ENCODE results near the gene CSNK2A3.

Gene CSNK2A3

DNA sequence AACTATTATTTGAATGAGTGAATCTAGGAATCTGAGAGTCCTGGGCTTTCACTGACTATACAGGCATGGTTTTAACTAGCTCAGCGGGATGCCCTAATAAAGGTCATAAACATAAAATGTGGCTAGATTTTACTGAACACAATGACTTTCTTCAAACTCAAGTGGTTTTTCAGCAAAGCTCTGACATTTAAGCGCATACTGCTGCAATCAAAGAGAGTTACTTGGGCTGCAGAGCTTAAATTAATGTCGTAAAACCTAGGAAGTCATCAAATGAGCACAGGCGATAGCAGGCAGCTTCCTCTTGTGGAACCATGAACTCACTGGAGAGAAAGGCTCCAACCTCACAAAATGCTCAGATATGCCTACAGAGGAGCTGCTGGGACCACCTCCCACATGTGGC, 6.7 kb downstream of the CSNK2A3 start:
- in situ Hi-C loops (cut with HindIII; ENCODE audit: low sequenced_read_pairs), result no loop called here
- no peak overlapping the region for H3K4me3 ChIP-seq (ENCODE audit: low read depth, low read length)
- TF ChIP-seq, protein P1, sequence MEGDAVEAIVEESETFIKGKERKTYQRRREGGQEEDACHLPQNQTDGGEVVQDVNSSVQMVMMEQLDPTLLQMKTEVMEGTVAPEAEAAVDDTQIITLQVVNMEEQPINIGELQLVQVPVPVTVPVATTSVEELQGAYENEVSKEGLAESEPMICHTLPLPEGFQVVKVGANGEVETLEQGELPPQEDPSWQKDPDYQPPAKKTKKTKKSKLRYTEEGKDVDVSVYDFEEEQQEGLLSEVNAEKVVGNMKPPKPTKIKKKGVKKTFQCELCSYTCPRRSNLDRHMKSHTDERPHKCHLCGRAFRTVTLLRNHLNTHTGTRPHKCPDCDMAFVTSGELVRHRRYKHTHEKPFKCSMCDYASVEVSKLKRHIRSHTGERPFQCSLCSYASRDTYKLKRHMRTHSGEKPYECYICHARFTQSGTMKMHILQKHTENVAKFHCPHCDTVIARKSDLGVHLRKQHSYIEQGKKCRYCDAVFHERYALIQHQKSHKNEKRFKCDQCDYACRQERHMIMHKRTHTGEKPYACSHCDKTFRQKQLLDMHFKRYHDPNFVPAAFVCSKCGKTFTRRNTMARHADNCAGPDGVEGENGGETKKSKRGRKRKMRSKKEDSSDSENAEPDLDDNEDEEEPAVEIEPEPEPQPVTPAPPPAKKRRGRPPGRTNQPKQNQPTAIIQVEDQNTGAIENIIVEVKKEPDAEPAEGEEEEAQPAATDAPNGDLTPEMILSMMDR (IDR thresholded peaks at IDR 0.05; ENCODE audit: low read depth, low read length), result no peak
- DNase-seq (ENCODE audit: low read depth, low spot score), result no peak

DNA sequence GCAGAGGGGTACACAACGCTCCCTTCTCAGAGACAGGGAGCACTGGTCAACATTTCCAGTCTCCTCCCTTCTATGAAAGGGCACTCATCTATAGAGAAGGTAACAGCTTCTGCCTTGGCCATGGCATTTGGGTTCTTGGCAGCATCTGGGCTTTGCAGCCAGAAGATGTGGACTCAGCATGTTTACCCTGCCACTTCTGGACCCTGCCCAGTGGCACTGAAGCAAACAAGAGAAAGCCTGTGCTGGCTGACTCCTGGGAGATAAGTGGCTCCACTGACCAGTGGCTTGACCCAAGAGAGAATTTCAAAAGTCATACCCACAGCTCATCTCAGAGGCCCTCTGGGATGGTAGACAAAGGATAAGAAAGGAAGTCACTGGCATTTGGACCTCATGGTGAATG, 8.0 kb downstream of the CSNK2A3 start:
- H3K4me3 ChIP-seq (ENCODE audit: low read depth, low read length), result no peak overlapping the region
- in situ Hi-C loops (cut with HindIII; ENCODE audit: low sequenced_read_pairs), result no loop called here
- DNase-seq (ENCODE audit: low read depth, low spot score), result no peak
- TF ChIP-seq, protein P1 (IDR thresholded peaks at IDR 0.05; ENCODE audit: low read depth, low read length), result no peak

DNA sequence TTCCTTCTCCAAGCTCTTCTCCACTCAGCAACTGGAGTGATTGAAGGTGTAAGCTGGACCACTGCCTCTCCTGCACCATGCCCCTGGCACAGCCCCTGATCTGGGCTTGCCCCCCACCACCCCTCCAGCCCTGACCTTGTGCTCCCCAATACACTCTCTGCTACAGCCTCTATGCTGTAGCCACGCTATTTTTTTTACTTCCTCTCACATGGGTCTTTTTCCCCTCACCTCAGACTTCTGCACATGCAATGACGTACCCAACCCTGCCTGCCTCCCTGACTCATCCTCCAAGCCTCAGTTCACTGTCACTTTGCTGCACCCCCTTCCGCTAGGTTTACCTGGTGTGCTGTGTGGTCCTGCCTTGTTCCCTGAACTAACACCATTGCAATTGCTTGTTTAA, 9.0 kb downstream of the CSNK2A3 start:
- in situ Hi-C loops (cut with HindIII; ENCODE audit: low sequenced_read_pairs), result no loop called here
- no peak overlapping the region for H3K4me3 ChIP-seq (ENCODE audit: low read depth, low read length)

DNA sequence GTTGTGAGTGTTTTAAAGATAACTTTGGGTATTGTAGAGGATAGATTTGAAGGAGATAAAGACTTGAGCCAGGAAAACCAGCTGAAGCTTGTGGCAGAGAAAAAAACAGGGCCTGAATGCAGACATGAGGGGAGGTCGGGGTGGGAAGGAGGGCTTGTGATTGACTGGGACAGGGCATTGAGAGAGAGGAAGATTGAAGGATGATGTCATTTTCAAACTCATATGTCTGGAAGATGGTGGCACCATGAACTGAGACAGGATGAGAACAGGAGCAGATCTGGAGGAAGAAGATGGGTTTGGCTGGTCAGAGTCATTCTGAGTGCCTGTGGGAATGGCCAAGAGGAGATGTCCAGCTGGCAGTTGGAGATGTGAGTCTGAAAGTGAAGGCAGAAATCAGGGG, 14.7 kb downstream of the CSNK2A3 start:
- no peak for DNase-seq (ENCODE audit: low read depth, low spot score)
- TF ChIP-seq, protein P1 (IDR thresholded peaks at IDR 0.05; ENCODE audit: low read depth, low read length), result no peak
- in situ Hi-C loops (cut with HindIII; ENCODE audit: low sequenced_read_pairs), result no loop called here
- no peak overlapping the region for H3K4me3 ChIP-seq (ENCODE audit: low read depth, low read length)

More for the DNA sequence above, 9.0 kb downstream of the CSNK2A3 start:
- DNase-seq (ENCODE audit: low read depth, low spot score), result no peak
- TF ChIP-seq, protein P1 (IDR thresholded peaks at IDR 0.05; ENCODE audit: low read depth, low read length), result no peak

DNA sequence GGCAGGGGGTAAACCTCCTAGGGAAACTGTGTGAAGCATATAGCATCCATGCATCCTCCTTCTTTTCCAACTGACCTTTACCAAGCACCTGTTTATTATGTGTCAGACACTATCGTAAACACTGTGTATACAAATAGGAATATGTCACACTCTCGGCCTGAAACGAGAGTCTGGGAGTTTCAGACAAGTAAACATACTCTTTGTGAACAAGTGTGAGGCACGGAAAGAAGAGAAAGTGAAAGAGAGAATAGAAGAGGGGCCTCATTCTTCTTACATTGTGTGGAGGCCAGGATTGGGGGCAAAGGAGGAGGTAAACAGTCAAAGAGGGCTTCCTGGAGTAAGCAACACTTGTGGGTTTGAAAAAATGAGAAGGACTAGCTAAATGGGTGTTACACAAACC, 16.4 kb downstream of the CSNK2A3 start:
- in situ Hi-C loops (cut with HindIII; ENCODE audit: low sequenced_read_pairs), result no loop called here
- DNase-seq (ENCODE audit: low read depth, low spot score), result no peak
- TF ChIP-seq, protein P1 (IDR thresholded peaks at IDR 0.05; ENCODE audit: low read depth, low read length), result no peak

DNA sequence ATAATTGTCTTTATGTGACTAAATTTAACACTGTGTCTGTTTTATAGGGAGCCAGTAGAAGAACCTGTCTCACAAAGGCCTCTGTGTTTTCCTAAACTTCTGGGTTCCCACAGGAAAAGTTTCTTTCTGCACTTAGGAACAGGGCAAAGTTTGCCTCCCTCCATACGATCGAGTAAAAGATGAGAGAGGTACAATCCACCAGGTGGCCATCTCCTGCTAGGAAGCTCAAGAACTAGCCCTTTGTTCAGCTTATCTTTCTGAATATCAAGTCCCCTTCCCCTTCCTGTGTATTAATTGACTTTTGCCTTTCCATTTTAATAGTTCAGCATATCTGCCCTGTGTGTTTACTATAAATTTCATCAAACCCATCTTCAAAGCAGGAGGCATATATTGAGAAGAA, 18.0 kb downstream of the CSNK2A3 start:
- DNase-seq (ENCODE audit: low read depth, low spot score), result no peak
- in situ Hi-C loops (cut with HindIII; ENCODE audit: low sequenced_read_pairs), result no loop called here
- TF ChIP-seq, protein P1 (IDR thresholded peaks at IDR 0.05; ENCODE audit: low read depth, low read length), result no peak
- no peak overlapping the region for H3K4me3 ChIP-seq (ENCODE audit: low read depth, low read length)

More for the DNA sequence above, 16.4 kb downstream of the CSNK2A3 start:
- no peak overlapping the region for H3K4me3 ChIP-seq (ENCODE audit: low read depth, low read length)

DNA sequence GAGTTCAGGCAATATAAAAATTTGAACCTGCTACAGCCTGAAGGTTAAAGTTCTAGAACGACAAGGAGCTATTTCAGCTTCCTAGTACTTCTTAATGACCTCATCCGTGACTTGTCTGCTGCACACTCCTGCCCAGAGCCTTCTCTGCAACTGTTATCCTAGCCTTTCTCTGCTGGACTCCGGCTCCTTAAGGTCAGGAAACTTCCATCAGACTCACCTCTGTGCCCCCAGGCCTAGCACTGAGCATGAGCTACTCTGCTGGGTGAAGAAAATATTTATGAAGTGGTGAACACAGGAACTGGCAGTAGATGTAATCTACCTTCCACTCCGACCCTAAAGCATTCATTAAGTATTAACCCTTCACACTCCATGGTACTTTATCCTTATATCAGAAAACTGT, 18.4 kb downstream of the CSNK2A3 start:
- TF ChIP-seq, protein P1 (IDR thresholded peaks at IDR 0.05; ENCODE audit: low read depth, low read length), result no peak
- DNase-seq (ENCODE audit: low read depth, low spot score), result no peak
- in situ Hi-C loops (cut with HindIII; ENCODE audit: low sequenced_read_pairs), result no loop called here
- H3K4me3 ChIP-seq (ENCODE audit: low read depth, low read length), result no peak overlapping the region

Measured in astrocyte of the spinal cord (primary cell).